H1 (cell line): ENCODE results near the gene ZNF385D. TPM values are rescaled to one million over a fixed set of nuclear protein-coding genes. Genes with fewer than 3 reads are reported as not detected.

Source experiments
- CTCF ChIA-PET: fragments of 300-600 bp; sonication (Branson Sonifier 250); formaldehyde crosslinking; loops from one replicate; lab custom pipeline; 2021; ENCODE audit not compliant: partially characterized antibody; lab: Charles Lee
- POLR2A ChIA-PET: fragments of 300-600 bp; sonication (Branson Sonifier 250); formaldehyde crosslinking; loops from one replicate; lab custom pipeline; 2021; ENCODE audit warnings: inconsistent platforms; ENCODE audit not compliant: partially characterized antibody; lab: Charles Lee
- DNase-seq, 2 experiments: peaks; one replicate each; pipeline versions ENCODE4 v3.0.0 to v3.0.0-alpha.2; 2010 to 2022; ENCODE audit warnings: low spot score in 2 of 2, low read depth in 1 of 2, mixed read lengths in 1 of 2
- FAIRE-seq: peaks from 2 replicates; lab custom pipeline; 2011; peaks lifted over from hg19 to GRCh38; lab: Jason Lieb, UNC
- H2AFZ ChIP-seq: 2 replicates; pipeline ENCODE4 v1.8.1; 2012; ENCODE audit warnings: low read length, inconsistent platforms
- H2AK5ac ChIP-seq: 2 replicates; pipeline ENCODE4 v1.6.1; 2013; ENCODE audit warnings: low read depth, low read length
- H2BK120ac ChIP-seq: replicated peaks from 2 replicates; pipeline ENCODE3; 2013; ENCODE audit warnings: low read depth, low read length, inconsistent platforms
- H2BK12ac ChIP-seq: 2 replicates; pipeline ENCODE4 v1.6.1; 2013; ENCODE audit warnings: low read depth, low read length
- H2BK15ac ChIP-seq: 2 replicates; pipeline ENCODE4 v1.6.1; 2013; ENCODE audit warnings: low read length
- H2BK20ac ChIP-seq: 2 replicates; pipeline ENCODE4 v1.6.1; 2013; ENCODE audit warnings: low read length
- H2BK5ac ChIP-seq: 2 replicates; pipeline ENCODE4 v1.6.1; 2013; ENCODE audit warnings: low read depth, low read length
- H3K14ac ChIP-seq: 2 replicates; pipeline ENCODE4 v1.6.1; 2013; ENCODE audit warnings: inconsistent platforms; ENCODE audit not compliant: insufficient read length
- H3K18ac ChIP-seq: 2 replicates; pipeline ENCODE4 v1.6.1; 2013; ENCODE audit warnings: low read length; ENCODE audit errors: extremely low read depth
- H3K23ac ChIP-seq: 2 replicates; pipeline ENCODE4 v1.6.1; 2013; ENCODE audit warnings: inconsistent platforms; ENCODE audit not compliant: insufficient read length
- H3K23me2 ChIP-seq: 2 replicates; pipeline ENCODE4 v1.6.1; 2013; ENCODE audit warnings: low read depth, low read length
- H3K27ac ChIP-seq: 2 replicates; pipeline ENCODE4 v1.6.1; 2011; ENCODE audit warnings: low read depth, low read length, inconsistent platforms
- H3K27me3 ChIP-seq, 4 experiments: replicated peaks in 1 of 4; 1 replicate in 1 of 4; 2 replicates in 3 of 4; pipeline versions ENCODE4 v1.6.1 to v1.8.1; 2011 to 2013; ENCODE audit warnings: low read length in 3 of 4, mild to moderate bottlenecking in 3 of 4, inconsistent platforms in 2 of 4, mixed read lengths in 2 of 4, moderate library complexity in 1 of 4; ENCODE audit not compliant: control insufficient read depth in 3 of 4, insufficient read depth in 3 of 4; ENCODE audit errors: extremely low read depth in 1 of 4
- H3K36me3 ChIP-seq, 4 experiments: 2 replicates each; pipeline versions ENCODE4 v1.6.1 to v1.8.1; 2011 to 2013; ENCODE audit warnings: mild to moderate bottlenecking in 4 of 4, low read length in 3 of 4, moderate library complexity in 2 of 4, control low read depth in 1 of 4, inconsistent platforms in 1 of 4; ENCODE audit not compliant: insufficient read depth in 4 of 4, control insufficient read depth in 2 of 4
- H3K4ac ChIP-seq: replicated peaks from 2 replicates; pipeline ENCODE3; 2013; ENCODE audit warnings: low read length, low read depth, mixed read lengths, inconsistent platforms; ENCODE audit not compliant: insufficient read length
- H3K4me1 ChIP-seq, 4 experiments: replicated peaks in 1 of 4; 1 replicate in 1 of 4; 2 replicates in 3 of 4; pipeline versions ENCODE4 v1.6.1 to v1.8.1; 2011 to 2013; ENCODE audit warnings: low read length in 3 of 4, inconsistent platforms in 2 of 4, mixed read lengths in 1 of 4; ENCODE audit not compliant: insufficient read depth in 4 of 4, control insufficient read depth in 3 of 4
- H3K4me2 ChIP-seq, 2 experiments: 2 replicates each; pipeline versions ENCODE4 v1.6.1 to v1.8.1; 2011 to 2013; ENCODE audit warnings: low read depth in 2 of 2, low read length in 2 of 2, control low read depth in 1 of 2, inconsistent platforms in 1 of 2, mild to moderate bottlenecking in 1 of 2; ENCODE audit not compliant: insufficient read depth in 1 of 2
- H3K4me3 ChIP-seq, 4 experiments: fragments of 200-600, 300-600 bp in 1 of 4; sonication (generic), shearing (Covaris generic), sonication (Bioruptor Twin) in 1 of 4; 2 replicates each; pipeline versions ENCODE4 v1.5.1 to v1.8.1; 2011 to 2016; ENCODE audit warnings: low read length in 4 of 4, low read depth in 3 of 4, control low read depth in 2 of 4, inconsistent platforms in 2 of 4, mild to moderate bottlenecking in 2 of 4, mixed read lengths in 1 of 4, moderate library complexity in 1 of 4; ENCODE audit not compliant: insufficient read depth in 2 of 4; ENCODE audit errors: extremely low read depth in 1 of 4
- H3K56ac ChIP-seq: replicated peaks from 2 replicates; pipeline ENCODE3; 2013; ENCODE audit warnings: low read depth, mild to moderate bottlenecking, mixed read lengths, low read length, inconsistent platforms; ENCODE audit not compliant: insufficient read length
- H3K79me1 ChIP-seq: 2 replicates; pipeline ENCODE4 v1.6.1; 2013; ENCODE audit warnings: low read depth, low read length, control low read depth
- H3K79me2 ChIP-seq, 2 experiments: 2 replicates each; pipeline versions ENCODE4 v1.6.1 to v1.8.1; 2012 to 2013; ENCODE audit warnings: low read length in 2 of 2, mild to moderate bottlenecking in 2 of 2, inconsistent platforms in 1 of 2; ENCODE audit not compliant: insufficient read depth in 2 of 2, control insufficient read depth in 1 of 2
- H3K9ac ChIP-seq, 4 experiments: replicated peaks in 1 of 4; 1 replicate in 1 of 4; 2 replicates in 3 of 4; pipeline versions ENCODE4 v1.6.1 to v1.8.1; 2011 to 2013; ENCODE audit warnings: low read depth in 3 of 4, low read length in 3 of 4, control low read depth in 2 of 4, mild to moderate bottlenecking in 2 of 4, moderate library complexity in 2 of 4, inconsistent platforms in 1 of 4; ENCODE audit errors: extremely low read depth in 1 of 4
- H3K9me3 ChIP-seq, 2 experiments: 2 replicates each; pipeline versions ENCODE4 v1.6.1 to v1.8.1; 2012 to 2013; ENCODE audit warnings: mild to moderate bottlenecking in 2 of 2, moderate library complexity in 2 of 2, control low read depth in 1 of 2, inconsistent platforms in 1 of 2, low read depth in 1 of 2, low read length in 1 of 2, mixed read lengths in 1 of 2; ENCODE audit not compliant: insufficient read depth in 2 of 2
- H4K20me1 ChIP-seq, 2 experiments: replicated peaks in 1 of 2; 2 replicates each; pipeline versions ENCODE3 to v1.8.1; 2011 to 2013; ENCODE audit warnings: inconsistent platforms in 2 of 2, low read length in 2 of 2, mild to moderate bottlenecking in 1 of 2; ENCODE audit not compliant: insufficient read depth in 2 of 2, control insufficient read depth in 1 of 2
- H4K5ac ChIP-seq: 2 replicates; pipeline ENCODE4 v1.6.1; 2013; ENCODE audit warnings: low read length, low read depth, mixed read lengths, inconsistent platforms; ENCODE audit not compliant: insufficient read length
- H4K8ac ChIP-seq: 2 replicates; pipeline ENCODE4 v1.8.0; 2013; ENCODE audit warnings: mild to moderate bottlenecking, moderate library complexity, low read length, inconsistent platforms; ENCODE audit not compliant: insufficient read depth; ENCODE audit errors: extremely low read depth
- H4K91ac ChIP-seq: replicated peaks from 2 replicates; pipeline ENCODE3; 2013; ENCODE audit warnings: low read length, mixed read lengths, inconsistent platforms; ENCODE audit not compliant: insufficient read length
- BRCA1 ChIP-seq: IDR thresholded peaks from 2 replicates; pipeline ENCODE4 v1.6.1; 2012; ENCODE audit warnings: low read depth, low read length, improper control_type of control experiment
- CREB1 ChIP-seq: IDR thresholded peaks from 2 replicates; pipeline ENCODE4 v1.6.1; 2012; ENCODE audit warnings: inconsistent platforms
- EGR1 ChIP-seq: IDR thresholded peaks from 2 replicates; pipeline ENCODE4 v1.6.1; 2011; ENCODE audit warnings: low read depth, low read length, borderline replicate concordance
- GABPA ChIP-seq: IDR thresholded peaks from 2 replicates; pipeline ENCODE4 v1.6.1; 2011; ENCODE audit warnings: mild to moderate bottlenecking, low read length, moderate library complexity, borderline replicate concordance; ENCODE audit not compliant: insufficient read depth
- HDAC6 ChIP-seq: IDR thresholded peaks from one replicate; pipeline ENCODE4 v1.7.1; 2012; ENCODE audit warnings: low read depth, mild to moderate bottlenecking, inconsistent platforms, low read length, moderate library complexity
- JUN ChIP-seq: IDR thresholded peaks from 2 replicates; pipeline ENCODE4 v1.6.1; 2011; ENCODE audit warnings: low read depth, mild to moderate bottlenecking, improper control_type of control experiment, low read length
- JUND ChIP-seq: IDR thresholded peaks from 2 replicates; pipeline ENCODE4 v1.6.1; 2011; ENCODE audit warnings: mild to moderate bottlenecking, improper control_type of control experiment, low read length
- POLR2AphosphoS5 ChIP-seq: IDR thresholded peaks from 2 replicates; pipeline ENCODE4 v1.6.1; 2011; ENCODE audit warnings: low read depth, low read length
- SP2 ChIP-seq: IDR thresholded peaks from 2 replicates; pipeline ENCODE4 v1.6.1; 2012; ENCODE audit warnings: mild to moderate bottlenecking, low read length, inconsistent platforms
- SP4 ChIP-seq: IDR thresholded peaks from 2 replicates; pipeline ENCODE4 v1.6.1; 2012; ENCODE audit warnings: low read length, inconsistent platforms
- ZNF274 ChIP-seq: IDR thresholded peaks from 2 replicates; pipeline ENCODE4 v1.7.0; 2012; ENCODE audit warnings: low read length, borderline replicate concordance; ENCODE audit errors: extremely low read depth
- WGBS, 2 experiments: shearing (Covaris generic) in 1 of 2; methylation state at CpG; one replicate each; pipeline versions ENCODE4 v1.1.6 to v1.1.7; 2013 to 2015; ENCODE audit warnings: low lambda C conversion rate in 2 of 2, mixed read lengths in 2 of 2, inconsistent platforms in 1 of 2, low coverage in 1 of 2, missing lambda C conversion rate in 1 of 2; ENCODE audit not compliant: insufficient replicate concordance in 2 of 2, insufficient coverage in 1 of 2, insufficient read length in 1 of 2; ENCODE audit errors: extremely low coverage in 1 of 2, missing lambda C conversion rate in 1 of 2; 5-methylcytosine and 5-hydroxymethylcytosine counted together
- polyA plus RNA-seq, 7 experiments: library from polyadenylated mRNA; depleted of rRNA in 3 of 7; stranded (reverse) in 5 of 7; unstranded in 2 of 7; fragments of >200 nt in 5 of 7; fragments of 200-250 nt in 2 of 7; gene quantifications; 1 replicate in 5 of 7; 2 replicates in 1 of 7; 4 replicates in 1 of 7; pipeline versions ENCODE4 v1.2.1 to v1.2.3, GENCODE V29; 2011 to 2013; ENCODE audit warnings: missing spikeins in 2 of 7, mixed read lengths in 2 of 7
- total RNA-seq: library from RNA; stranded (reverse); fragmentation: NEBNext Ultra II Directional; extraction: Animal tissue kit (Norgen Biotek cat#: 25700); gene quantifications from 2 replicates; pipeline ENCODE4 v1.2.1, GENCODE V29; 2021
- TF ChIP-seq, protein P1 (sequence below): IDR thresholded peaks from 2 replicates; pipeline ENCODE4 v1.6.1; 2012; ENCODE audit warnings: inconsistent platforms
- TF ChIP-seq, protein P2 (sequence below): IDR thresholded peaks from 2 replicates; pipeline ENCODE4 v1.6.1; 2012; ENCODE audit warnings: inconsistent platforms

ZNF385D gene
- total and polyA plus RNA-seq, 2 of the 8 experiments (the other 6 are each of a cell fraction or from before 2014, with no cell fraction given), result 5.9 to 10.8 TPM

DNA sequence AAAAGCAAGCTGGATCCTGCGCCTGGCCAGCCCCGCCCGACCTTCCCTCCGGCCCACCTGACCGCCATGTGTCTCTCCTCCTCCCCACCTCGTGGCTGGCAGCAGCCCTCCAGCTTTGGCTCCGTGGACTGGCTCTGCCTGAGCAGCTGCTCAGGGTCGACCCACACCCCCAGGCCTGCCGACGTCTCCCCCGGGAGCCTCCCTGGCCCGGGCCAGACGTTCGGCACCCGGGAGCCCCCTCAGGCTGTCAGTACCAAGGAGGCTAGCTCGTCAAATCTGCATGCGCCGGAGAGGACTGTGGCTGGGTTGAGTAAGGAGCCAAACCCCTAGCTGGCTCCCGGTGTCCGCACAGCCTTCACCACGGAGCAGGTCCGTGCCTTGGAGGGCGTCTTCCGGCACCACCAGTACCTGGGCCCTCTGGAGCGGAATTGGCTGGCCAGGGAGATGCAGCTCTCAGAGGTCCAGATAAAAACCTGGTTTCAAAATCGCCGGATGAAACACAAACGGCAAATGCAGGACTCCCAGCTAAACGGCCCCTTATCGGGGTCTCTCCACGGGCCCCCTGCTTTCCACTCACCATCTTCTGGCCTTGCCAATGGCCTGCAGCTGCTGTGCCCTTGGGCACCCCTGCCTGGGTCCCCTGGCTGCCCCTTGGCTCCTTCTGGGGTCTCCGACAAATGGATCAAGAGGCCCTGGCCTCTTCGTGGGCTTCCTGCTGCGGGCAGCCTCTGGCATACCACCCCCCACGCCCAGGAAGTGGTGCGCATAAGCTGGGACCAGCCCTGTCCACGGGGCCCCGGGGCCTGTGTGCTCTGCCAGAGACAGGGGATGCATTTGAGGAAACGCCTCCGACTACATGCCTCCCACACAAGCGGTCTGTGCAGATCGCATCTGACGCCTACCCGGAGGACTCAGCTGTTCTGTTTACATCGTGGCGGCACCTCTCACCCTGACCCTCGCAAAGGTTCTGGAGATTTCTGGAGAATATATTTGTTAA, 345.0 kb downstream of the ZNF385D start:
- POLR2A ChIA-PET, result no interaction called here
- Histone ChIP-seq H3K27me3 (no peaks in the 10 kb centered on the region), H2BK12ac (no peak overlapping the region), H3K18ac (no peak overlapping the region), H4K91ac (no peak overlapping the region), H3K14ac (no peak overlapping the region), H3K4me3 (no peak overlapping the region), H3K36me3 (no peaks in the 10 kb centered on the region), H2BK20ac (no peak overlapping the region), H2AFZ (no peak overlapping the region; the same call in 1 of the 2 replicates), H2BK120ac (no peak overlapping the region), H3K27ac (no peak overlapping the region), H3K79me2 (no peaks in the 10 kb centered on the region), H4K5ac (no peak overlapping the region), H2AK5ac (no peak overlapping the region), H2BK15ac (no peak overlapping the region), H3K4ac (no peak overlapping the region), H3K9ac (no peak overlapping the region), H4K8ac (no peak overlapping the region), H3K9me3 (no peaks in the 10 kb centered on the region; a peak in 1 of 4 replicates), H3K56ac (no peak overlapping the region), H3K79me1 (no peaks in the 10 kb centered on the region), H3K23ac (no peak overlapping the region), H2BK5ac (no peak overlapping the region), H3K23me2 (no peaks in the 10 kb centered on the region), H3K4me2 (no peak overlapping the region), H4K20me1 (no peaks in the 10 kb centered on the region), H3K4me1 (no peaks in the 10 kb centered on the region)
- 92% methylated on average over 42 of the region's 47 CpGs; no CpG with 5 or more reads in 1 of the 2 experiments for WGBS, 2 experiments
- DNase-seq (no peak), FAIRE-seq (no peak)
- CTCF ChIA-PET, result no interaction called here
- TF ChIP-seq, protein P1, sequence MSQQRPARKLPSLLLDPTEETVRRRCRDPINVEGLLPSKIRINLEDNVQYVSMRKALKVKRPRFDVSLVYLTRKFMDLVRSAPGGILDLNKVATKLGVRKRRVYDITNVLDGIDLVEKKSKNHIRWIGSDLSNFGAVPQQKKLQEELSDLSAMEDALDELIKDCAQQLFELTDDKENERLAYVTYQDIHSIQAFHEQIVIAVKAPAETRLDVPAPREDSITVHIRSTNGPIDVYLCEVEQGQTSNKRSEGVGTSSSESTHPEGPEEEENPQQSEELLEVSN, result no peak
- no peak for TF ChIP-seq POLR2AphosphoS5
- TF ChIP-seq EGR1, result no peak
- TF ChIP-seq HDAC6, result no peak
- no peak for TF ChIP-seq SP2
- no peak for TF ChIP-seq CREB1
- TF ChIP-seq GABPA, result no peak
- no peak for TF ChIP-seq JUN
- no peak for TF ChIP-seq SP4
- TF ChIP-seq JUND, result no peak
- TF ChIP-seq, protein P2, sequence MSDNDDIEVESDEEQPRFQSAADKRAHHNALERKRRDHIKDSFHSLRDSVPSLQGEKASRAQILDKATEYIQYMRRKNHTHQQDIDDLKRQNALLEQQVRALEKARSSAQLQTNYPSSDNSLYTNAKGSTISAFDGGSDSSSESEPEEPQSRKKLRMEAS, result no peak
- TF ChIP-seq ZNF274, result no peak
- TF ChIP-seq BRCA1, result no peak
